HFF-Myc (cell line): ENCODE measurements around the gene DPP10.

Experiments used
- DNase-seq: peaks from one replicate; pipeline ENCODE4 v3.0.0-alpha.2; 2011; ENCODE audit warnings: low read depth; ENCODE audit errors: extremely low read depth
- H3K4me3 ChIP-seq: replicated peaks from 2 replicates; pipeline ENCODE4 v1.5.1; 2011; ENCODE audit warnings: low read depth, mild to moderate bottlenecking, control low read depth, low read length
- TF ChIP-seq, protein P1 (sequence below): IDR thresholded peaks from 2 replicates; pipeline ENCODE4 v1.5.1; 2012; ENCODE audit warnings: mild to moderate bottlenecking, low read depth, low read length, control low read depth; ENCODE audit errors: missing control alignments

DPP10 gene

DNA sequence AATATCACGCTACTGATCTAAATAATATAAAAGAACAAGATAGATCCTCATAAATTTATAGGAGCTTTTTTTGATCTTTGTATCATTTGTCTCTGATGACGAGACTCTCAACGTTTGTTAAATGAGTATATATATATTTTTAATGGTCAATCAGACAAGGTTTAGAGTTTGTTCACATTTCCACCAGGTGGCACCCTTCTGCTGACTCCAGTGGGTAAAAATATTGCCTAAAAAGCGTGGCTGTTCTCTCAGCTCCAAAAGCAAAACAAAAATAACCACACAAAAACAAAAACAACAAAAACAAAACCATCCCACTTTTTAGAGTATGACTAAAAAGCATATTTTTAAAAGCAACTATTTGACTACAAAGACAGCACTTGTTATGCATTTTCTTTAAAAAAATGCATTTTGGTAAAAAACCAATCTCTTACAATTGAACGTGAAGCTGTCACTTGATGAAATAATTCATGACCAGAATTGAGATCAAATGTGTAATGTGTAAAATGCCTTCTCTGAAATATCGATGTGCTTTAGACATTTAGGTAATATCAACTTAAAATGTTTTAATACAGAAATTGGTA lies 723.2 kb downstream of the DPP10 start:
- no peak for DNase-seq
- H3K4me3 ChIP-seq, result no peak overlapping the region
- TF ChIP-seq, protein P1, sequence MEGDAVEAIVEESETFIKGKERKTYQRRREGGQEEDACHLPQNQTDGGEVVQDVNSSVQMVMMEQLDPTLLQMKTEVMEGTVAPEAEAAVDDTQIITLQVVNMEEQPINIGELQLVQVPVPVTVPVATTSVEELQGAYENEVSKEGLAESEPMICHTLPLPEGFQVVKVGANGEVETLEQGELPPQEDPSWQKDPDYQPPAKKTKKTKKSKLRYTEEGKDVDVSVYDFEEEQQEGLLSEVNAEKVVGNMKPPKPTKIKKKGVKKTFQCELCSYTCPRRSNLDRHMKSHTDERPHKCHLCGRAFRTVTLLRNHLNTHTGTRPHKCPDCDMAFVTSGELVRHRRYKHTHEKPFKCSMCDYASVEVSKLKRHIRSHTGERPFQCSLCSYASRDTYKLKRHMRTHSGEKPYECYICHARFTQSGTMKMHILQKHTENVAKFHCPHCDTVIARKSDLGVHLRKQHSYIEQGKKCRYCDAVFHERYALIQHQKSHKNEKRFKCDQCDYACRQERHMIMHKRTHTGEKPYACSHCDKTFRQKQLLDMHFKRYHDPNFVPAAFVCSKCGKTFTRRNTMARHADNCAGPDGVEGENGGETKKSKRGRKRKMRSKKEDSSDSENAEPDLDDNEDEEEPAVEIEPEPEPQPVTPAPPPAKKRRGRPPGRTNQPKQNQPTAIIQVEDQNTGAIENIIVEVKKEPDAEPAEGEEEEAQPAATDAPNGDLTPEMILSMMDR, result peak; percentile 45

DNA sequence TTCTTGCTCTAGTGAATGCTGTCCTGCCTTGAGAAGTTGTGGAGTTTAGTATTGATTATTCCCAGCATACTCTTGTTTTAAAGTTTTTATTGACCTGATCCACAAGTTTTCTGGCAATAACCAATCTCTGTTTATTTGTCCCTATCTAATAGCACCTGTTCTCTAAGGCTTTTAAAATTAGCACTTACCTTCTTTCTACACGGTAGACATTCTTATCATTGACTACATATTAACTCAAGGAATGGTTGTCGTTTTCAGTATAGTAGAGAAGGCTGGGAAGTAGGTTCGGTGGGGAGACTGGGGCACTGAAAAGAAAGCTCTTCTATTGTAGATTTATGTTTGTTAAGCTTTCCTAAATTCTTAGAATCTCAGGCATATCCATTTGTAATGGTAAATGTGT lies 726.0 kb downstream of the DPP10 start:
- no peak overlapping the region for H3K4me3 ChIP-seq
- TF ChIP-seq, protein P1, result no peak
- no peak for DNase-seq

DNA sequence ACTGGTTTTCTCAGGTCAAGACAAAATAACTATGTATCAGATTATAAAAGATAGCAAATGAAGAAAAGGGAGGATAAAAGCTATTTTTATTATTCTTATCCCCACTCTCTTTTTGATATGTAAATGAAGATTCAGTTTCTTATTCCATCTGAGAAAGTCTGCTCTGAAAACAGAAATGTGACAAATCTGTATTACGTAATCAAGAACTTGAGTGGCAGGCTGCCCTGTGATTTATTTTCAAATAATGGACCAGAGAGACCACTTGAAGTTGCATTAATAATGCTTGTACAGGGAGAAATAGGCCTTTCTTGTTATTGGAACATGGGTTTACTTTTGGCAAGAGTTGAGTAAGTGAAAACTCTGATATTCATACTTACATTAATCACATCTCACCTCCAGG lies 727.4 kb downstream of the DPP10 start:
- DNase-seq, result no peak
- H3K4me3 ChIP-seq, result no peak overlapping the region
- TF ChIP-seq, protein P1, result no peak

DNA sequence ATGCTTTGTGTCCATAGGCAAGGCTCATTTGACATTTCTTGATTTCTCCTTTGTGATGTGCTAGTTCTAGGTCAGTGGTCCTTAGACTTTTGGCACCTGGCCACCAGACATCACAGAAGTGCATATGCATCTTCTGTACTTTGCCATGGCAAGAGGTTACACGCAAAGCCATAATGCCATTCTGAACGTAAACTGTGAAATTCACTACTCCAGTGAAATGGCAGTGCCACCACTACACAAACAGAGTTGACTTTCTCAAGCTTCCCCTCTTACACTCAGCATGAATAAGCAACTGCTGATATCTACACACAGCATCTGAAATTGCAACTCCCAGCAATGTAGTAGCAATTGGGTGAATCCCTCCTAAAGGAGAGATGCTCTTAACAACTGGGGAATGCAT lies 729.3 kb downstream of the DPP10 start:
- TF ChIP-seq, protein P1, result no peak
- no peak overlapping the region for H3K4me3 ChIP-seq
- DNase-seq, result no peak

DNA sequence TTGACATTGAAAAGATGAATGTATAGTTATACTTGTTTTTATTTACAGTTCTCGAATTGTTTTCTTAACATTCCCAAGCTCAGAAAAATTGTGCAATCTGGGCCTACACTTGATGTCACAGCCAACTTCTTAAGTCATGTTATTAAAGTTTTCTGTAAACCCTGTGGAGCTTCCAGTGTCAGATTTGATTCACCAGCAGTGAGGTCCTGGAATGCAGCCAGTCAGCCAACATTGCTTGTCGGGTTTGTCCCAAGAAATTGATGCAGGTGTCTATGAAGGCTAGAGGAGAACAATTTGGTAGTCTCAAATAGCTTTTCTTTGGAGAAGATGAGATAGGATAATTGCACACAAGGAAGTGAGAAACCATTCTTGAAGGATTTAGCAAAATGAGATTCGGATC lies 732.2 kb downstream of the DPP10 start:
- H3K4me3 ChIP-seq, result no peak overlapping the region
- TF ChIP-seq, protein P1, result no peak
- no peak for DNase-seq

DNA sequence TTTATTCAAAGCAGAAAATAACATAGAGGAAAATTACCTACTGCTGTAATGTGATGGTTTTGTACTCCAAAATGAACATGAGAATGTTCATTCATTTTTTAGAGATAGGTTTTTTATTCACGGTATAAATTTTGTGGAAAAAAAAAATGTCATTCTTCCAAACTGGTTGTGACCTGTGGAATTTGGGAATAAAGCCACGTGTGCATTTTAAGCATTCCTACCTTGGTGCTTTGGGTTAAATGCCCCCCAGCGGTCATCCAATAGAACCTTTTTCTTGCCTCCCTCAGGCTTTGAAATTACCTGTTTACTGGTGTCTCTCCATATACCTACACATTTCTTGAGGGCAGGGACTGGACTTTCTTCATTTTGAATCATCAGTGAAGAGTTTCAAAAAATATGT lies 740.7 kb downstream of the DPP10 start:
- TF ChIP-seq, protein P1, result no peak
- no peak for DNase-seq
- H3K4me3 ChIP-seq, result no peak overlapping the region

DNA sequence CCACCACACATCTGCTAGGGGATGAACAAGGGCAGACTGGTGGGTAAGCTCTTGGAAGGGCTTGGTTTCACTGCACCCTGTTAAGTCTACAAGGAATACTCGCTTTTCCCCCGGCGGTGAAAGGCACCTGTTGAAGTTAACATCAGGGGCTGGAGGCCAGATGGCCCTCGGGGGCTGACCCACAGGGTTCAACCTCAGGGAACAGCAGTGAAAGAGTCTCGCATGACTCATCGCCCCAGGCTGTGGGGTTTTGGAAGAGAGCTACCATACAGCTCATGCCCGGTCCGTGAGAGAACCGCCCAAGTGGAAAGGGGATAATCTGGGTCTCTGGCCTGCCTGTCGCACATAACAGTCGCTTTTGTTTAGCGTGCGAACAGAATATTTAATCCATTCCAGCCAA lies 748.0 kb downstream of the DPP10 start:
- TF ChIP-seq, protein P1, result no peak
- no peak for DNase-seq

More for the DNA sequence above, 748.0 kb downstream of the DPP10 start:
- H3K4me3 ChIP-seq, result no peak overlapping the region
